GM19455 (cell line): ENCODE results near the gene METTL17.
"Not testable (repeated sequence)": the region's sequence is repeated elsewhere in the genome, so short reads cannot be mapped to it uniquely, and the experiment has no call there.

Experiments
- ATAC-seq: cut with Tn5 transposase; IDR thresholded peaks from one replicate; pipeline ENCODE4 v1.9.1; 2021; ENCODE audit not compliant: unreplicated experiment

METTL17 gene

GRCh38 chr14:20989787-20990600, at the start of gene METTL17:
Gene METTL17 (plus strand): TSS chr14:20989980. CDS start chr14:20990003, 23 bp downstream.
- peak; percentile 95 for ATAC-seq

GRCh38 chr14:20945146-20945545, 44.6 kb upstream of the METTL17 start:
- not testable (repeated sequence) for ATAC-seq

- ATAC-seq = not testable (repeated sequence)
Measured at GRCh38 chr14:20946707-20947106, 43.1 kb upstream of the METTL17 start.

GRCh38 chr14:20954736-20955537, 34.8 kb upstream of the METTL17 start, which contains the start of gene RNASE2:
Gene RNASE2 (plus strand): TSS chr14:20955487. CDS start chr14:20955772, 285 bp downstream.
- not testable (repeated sequence) for ATAC-seq

GRCh38 chr14:20955538-20955873, 34.3 kb upstream of the METTL17 start:
- ATAC-seq = not testable (repeated sequence)

- no peak for ATAC-seq
Measured at GRCh38 chr14:20956376-20956976, 33.3 kb upstream of the METTL17 start.

- not testable (repeated sequence) for ATAC-seq
Measured at GRCh38 chr14:20958946-20959345, 30.8 kb upstream of the METTL17 start.

- ATAC-seq = no peak
Measured at GRCh38 chr14:20969336-20969735, 20.4 kb upstream of the METTL17 start.

GRCh38 chr14:20970647-20970982, 19.2 kb upstream of the METTL17 start:
- no peak for ATAC-seq

GRCh38 chr14:20970983-20971704, 18.6 kb upstream of the METTL17 start:
- ATAC-seq = peak; percentile 92

GRCh38 chr14:20971705-20972021, 18.1 kb upstream of the METTL17 start:
- ATAC-seq = peak; percentile 15

GRCh38 chr14:20973501-20973900, 16.3 kb upstream of the METTL17 start:
- no peak for ATAC-seq

GRCh38 chr14:20976291-20976690, 13.5 kb upstream of the METTL17 start:
- no peak for ATAC-seq

- no peak for ATAC-seq
Measured at GRCh38 chr14:20978687-20979086, 11.1 kb upstream of the METTL17 start.

GRCh38 chr14:20980906-20981305, 8.9 kb upstream of the METTL17 start:
- ATAC-seq = no peak

- no peak for ATAC-seq
Measured at GRCh38 chr14:20982646-20983369, 7.0 kb upstream of the METTL17 start.

GRCh38 chr14:20985650-20986049, 4.1 kb upstream of the METTL17 start:
- ATAC-seq = not testable (repeated sequence)

GRCh38 chr14:20986811-20987210, 3.0 kb upstream of the METTL17 start:
- ATAC-seq = no peak

- no peak for ATAC-seq
Measured at GRCh38 chr14:20988717-20989470, 886 bp upstream of the METTL17 start.

- no peak for ATAC-seq
Measured at GRCh38 chr14:20989471-20989786, 351 bp upstream of the METTL17 start.
